GM21381 (cell line): ENCODE results near the gene TKTL2.
"Not testable (repeated sequence)": the region's sequence is repeated elsewhere in the genome, so short reads cannot be mapped to it uniquely, and the experiment has no call there.

Source experiments
- ATAC-seq: cut with Tn5 transposase; IDR thresholded peaks from one replicate; pipeline ENCODE4 v1.9.1; 2021; ENCODE audit warnings: mild to moderate bottlenecking, moderate library complexity; ENCODE audit not compliant: unreplicated experiment

TKTL2 gene

GRCh38 chr4:163447481-163447880 is 26.1 kb downstream of the TKTL2 start:
- ATAC-seq = no peak

- not testable (repeated sequence) for ATAC-seq
Observed at GRCh38 chr4:163447023-163447422, 26.5 kb downstream of the TKTL2 start.

GRCh38 chr4:163440040-163440439 is 33.5 kb downstream of the TKTL2 start:
- ATAC-seq = no peak
